KBM-7 (cell line): ENCODE measurements around the gene METTL26.

Experiments used
- DNase-seq: peaks from one replicate; pipeline ENCODE4 v3.0.0-alpha.2; 2015
- in situ Hi-C: fragments of 300-500 bp; cut with MboI; formaldehyde crosslinking; loops from 2 replicates; pipeline ENCODE4 v1.14.3; 2020; ENCODE audit warnings: low sequenced_read_pairs, low pct_unique_long_range_greater_than_20kb, mixed read lengths

The METTL26 gene

DNA sequence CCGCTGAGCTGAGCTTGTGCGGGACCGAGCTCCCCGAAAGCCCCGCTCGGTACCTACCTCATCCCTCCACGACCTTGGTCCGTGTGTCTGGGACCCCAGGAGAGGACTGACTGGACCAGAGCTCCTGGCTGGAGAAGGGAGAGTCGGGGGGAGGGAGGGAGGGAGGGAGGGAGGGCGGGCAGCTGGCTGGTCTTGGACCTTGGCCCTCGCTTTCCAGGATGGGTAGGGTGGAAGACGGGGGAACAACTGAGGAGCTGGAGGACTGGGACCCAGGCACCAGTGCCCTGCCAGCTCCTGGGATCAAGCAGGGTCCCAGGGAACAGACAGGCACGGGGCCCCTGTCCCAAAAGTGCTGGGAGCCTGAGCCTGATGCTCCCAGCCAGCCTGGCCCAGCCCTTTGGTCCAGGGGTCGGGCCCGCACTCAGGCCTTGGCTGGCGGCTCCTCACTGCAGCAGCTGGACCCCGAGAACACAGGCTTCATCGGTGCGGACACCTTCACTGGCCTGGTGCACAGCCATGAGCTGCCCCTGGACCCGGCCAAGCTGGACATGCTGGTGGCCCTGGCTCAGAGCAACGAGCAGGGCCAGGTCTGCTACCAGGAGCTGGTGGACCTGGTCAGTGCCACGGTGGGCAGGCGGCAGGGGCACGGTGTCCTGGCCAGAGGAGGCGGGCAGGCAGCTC is 39.9 kb upstream of the METTL26 start:
- no peak for DNase-seq
- in situ Hi-C loops: no loop called here

DNA sequence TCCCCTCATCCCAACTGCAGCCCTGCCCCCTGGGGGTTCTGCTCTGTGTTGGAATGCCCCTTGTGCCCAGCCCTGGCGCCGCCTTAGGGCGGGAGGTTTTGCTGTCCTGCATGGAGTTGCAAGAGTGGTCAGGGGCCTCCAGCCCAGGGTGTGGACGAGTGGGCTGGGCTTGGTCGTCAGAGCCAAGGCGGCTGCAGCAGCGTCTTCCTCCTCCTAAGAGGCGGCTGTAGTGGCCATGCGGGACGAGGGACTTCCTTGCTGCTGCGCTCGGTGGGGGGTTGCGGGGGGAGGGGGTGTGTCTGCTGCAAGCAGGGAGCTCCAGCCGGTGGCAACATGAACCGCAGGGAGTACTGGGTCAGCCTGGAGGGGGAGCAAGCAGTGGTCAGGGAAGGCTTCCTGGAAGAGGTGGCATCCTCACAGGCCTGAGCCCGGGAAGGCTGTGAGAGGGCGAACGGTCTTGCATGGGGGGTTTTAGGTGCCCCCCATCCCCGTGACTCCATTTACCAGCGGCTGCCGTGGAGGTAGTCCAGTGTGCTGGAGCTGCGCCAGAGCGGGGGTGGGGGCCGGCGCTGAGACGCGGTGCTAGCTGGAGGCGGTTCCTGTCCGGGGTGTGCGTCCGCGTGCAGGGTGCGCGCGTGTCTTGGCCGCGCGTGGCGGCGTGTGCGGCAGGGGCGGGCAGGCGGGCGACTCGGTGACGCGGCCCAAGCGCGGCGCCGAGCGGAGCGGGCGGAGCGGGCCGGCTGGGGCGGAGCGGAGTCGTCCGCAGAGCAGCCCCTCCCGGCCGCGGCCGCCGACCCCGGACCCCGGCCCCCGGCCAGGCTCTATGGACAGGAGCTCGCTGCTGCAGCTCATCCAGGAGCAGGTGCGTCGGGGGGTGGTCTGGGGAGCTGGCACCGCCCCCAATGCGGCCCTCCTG is 39.1 kb upstream of the METTL26 start, which contains the start of gene RHBDL1:
RHBDL1 (plus strand) TSS at position 704 of the 916 bp plus-strand sequence; CDS start at position 824, 120 bp downstream.
- no peak for DNase-seq
- in situ Hi-C loops: no loop called here

DNA sequence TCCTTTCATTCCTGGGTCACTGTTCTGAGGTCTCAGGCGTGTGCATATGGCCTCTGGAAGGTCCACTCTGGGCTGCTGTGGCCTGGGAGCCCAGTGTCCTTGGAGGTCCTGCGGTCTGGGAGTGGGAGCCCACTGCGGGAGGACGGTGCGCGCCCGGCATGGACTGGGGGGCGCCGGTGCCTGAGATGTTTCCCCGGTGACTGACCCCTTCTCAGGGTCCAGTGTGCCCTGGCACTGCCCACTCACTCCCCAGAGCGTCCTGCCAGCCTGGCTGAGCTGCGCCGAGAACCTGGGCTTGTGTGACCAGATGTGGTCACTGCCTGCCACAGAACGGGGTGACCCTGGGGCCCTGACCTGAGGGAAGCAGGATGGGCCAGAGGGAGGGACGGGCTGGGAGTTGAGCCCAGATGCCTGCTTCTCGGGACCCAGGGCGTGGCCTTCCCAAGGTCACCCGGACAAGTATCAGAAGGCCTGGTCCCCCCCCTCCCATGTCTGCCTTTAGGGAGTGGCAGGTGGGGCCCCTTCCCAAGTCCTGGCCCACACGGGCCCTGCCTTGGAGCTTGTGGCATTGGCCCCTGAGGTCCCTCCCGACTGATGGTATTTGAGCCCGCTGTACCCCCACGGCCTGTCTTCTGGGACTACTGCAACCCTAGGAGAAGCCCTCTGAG is 38.2 kb upstream of the METTL26 start:
- in situ Hi-C loops: no loop called here
- no peak for DNase-seq

DNA sequence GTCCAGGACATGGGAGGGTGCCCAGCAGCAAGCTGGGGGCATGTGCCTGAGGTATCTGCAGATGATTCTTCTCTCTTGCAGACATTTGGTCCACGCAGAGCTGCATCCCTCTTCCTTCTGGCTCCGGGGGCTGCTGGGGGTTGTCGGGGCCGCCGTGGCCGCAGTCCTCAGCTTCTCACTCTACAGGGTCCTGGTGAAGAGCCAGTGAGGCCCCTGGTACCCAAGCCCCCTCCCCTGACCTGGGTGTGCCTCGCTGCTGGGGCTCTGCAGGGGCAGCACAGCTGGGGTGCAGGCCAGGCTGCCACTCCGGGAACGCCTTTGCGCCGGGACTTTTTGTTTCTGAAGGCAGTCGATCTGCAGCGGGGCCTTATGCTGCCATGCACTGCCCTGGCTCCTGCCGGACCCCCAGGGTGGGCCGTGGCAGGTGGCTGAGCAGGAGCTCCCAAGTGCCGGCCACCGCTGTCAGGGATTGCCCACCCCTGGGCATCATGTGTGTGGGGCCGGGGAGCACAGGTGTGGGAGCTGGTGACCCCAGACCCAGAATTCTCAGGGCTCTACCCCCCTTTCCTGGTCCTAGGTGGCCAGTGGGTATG is 37.4 kb upstream of the METTL26 start:
- no peak for DNase-seq
- in situ Hi-C loops: no loop called here

DNA sequence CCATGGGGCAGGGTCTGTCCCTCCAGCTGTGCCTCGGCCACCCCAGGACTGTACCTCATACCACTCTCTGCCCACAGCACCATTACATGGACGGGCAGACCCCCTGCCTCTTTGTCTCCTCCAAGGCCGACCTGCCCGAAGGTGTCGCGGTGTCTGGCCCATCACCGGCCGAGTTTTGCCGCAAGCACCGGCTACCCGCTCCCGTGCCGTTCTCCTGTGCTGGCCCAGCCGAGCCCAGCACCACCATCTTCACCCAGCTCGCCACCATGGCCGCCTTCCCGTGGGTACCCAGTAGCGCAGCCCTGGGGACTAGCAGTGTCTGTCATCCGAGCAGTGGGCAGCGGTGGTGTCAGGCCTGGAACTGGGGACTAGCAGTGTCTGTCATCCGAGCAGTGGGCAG is 36.7 kb upstream of the METTL26 start:
- no peak for DNase-seq

DNA sequence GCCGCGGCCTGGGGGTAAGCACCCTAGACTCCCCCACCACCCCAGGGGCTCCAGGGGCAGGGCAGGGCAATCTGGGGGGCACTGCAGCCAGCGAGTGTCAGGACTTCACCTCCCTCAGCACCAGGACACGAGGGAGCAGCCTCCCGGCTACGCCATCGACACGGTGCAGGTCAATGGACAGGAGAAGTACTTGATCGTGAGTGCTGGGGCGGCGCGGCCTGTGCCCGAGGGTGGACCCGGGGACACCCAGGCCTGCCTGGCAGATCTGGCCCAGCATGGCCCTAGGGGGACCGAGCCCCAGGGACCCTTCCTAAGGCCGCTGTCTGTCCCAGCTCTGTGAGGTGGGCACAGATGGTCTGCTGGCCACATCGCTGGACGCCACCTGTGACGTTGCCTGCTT is 36.3 kb upstream of the METTL26 start:
- in situ Hi-C loops: no loop called here
- DNase-seq: no peak

More for the DNA sequence above, 36.7 kb upstream of the METTL26 start:
- in situ Hi-C loops: no loop called here

DNA sequence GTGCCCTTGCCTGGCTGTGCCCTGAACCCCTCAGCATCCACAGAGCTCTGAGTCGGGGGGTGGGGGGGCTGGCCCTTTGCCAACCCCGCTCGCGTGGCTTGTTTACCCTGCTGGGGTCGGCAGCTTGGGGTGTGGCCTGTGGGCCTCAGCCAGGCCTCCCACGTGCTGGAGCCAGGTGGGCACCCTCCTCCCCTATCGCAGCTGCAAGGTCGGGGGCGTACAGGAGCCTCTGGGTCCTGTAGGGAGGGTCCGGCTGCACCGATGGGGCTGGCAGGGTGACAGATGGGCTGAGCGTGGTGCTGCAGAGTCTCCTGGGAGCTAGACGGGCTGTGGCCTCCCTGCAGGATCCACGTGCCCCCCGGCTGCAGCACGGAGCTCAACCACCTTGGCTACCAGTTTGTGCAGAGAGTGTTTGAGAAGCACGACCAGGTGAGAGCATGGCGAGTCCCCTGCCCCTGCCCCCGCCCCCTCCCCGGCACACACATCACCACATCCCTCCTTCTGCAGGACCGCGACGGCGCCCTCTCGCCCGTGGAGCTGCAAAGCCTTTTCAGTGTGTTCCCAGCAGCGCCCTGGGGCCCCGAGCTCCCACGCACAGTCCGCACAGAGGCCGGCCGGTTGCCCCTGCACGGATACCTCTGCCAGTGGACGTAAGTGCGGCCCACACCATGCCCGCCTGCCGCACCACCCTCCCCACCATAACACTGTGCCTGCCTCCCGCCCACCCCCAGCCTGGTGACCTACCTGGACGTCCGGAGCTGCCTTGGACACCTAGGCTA is 35.4 kb upstream of the METTL26 start:
- in situ Hi-C loops: no loop called here
- DNase-seq: no peak

DNA sequence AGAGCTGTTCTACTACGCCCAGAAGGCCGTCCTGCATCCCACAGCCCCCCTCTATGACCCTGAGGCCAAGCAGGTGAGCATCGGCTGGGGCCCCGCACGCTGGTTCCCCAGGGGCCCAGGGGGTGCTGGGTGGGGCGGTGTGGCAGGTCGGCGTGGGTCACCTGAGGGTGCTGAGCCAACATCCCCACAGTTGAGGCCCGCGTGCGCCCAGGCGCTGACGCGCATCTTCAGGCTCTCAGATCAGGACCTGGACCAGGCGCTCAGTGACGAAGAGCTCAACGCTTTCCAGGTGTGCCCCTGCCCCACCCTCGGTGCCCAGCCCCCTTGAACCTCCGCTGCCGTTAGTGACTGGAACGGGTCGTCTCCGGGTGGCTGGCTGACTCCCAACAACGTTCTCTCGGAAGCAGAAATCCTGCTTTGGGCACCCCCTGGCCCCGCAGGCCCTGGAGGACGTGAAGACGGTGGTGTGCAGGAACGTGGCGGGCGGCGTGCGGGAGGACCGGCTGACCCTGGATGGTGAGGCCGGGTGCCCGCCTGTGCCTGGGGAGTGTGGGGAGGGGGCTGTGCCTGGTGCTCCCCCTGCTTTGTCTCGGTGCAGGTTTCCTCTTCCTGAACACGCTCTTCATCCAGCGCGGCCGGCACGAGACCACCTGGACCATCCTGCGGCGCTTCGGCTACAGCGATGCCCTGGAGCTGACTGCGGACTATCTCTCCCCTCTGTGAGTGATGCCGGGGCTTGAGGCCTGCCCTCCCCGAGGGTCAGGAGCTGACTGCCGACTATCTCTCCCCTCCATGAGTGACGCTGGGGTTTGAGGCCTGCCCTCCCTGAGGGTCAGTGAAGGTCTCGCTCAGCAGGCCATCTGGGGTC is 34.6 kb upstream of the METTL26 start:
- no peak for DNase-seq
- in situ Hi-C loops: no loop called here

DNA sequence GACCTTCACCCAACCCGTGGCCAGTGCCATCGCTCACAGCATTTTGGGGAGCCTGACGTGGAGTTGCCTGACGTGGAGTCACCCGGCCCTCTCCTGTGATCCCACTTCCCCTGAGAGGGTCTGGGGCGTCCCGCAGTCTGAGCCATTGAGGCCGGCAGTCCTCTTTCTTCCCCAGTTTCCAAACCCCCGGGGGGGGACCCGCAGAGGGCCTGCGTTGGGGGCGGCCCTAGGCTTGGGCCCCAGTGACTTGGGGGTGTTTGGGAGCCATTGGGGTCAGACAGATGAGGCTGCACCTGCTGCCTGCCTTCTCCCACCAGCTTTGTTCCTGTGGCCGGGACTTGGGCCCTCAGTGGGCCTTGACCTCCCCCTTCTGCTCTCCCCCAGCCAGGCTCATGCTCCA is 33.6 kb upstream of the METTL26 start:
- DNase-seq: no peak
- in situ Hi-C loops: no loop called here

DNA sequence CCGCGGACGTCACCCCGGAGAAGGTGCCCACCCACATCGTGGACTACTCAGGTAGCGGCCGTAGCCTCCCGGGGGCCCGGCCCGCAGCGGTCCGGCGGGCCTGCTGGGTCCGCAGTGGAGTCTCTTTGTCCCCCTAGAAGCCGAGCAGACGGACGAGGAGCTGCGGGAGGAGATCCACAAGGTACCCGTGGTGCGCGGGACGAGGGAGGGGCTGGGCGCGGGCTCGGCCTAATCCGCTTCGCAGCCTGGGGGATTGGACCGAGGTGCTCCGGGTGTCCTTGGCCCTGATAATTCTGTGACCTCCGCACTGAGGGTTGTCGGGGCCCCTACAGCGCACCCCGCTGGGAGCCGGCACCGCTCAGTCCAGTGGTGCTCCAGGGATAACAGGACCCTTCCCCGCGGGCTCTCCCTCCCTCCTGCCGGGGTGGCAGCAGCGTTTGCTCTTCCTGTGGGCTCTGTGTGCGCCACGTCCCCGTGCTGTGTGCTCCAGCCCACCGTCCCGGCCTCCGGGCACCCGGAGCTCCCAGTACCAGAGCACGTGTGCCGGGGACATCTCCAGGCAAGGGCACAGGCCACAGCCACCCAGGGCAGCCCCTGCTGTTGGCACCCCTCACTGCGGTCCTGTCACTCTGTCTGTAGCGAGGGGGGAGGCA is 32.5 kb upstream of the METTL26 start:
- in situ Hi-C loops: no loop called here
- DNase-seq: no peak

DNA sequence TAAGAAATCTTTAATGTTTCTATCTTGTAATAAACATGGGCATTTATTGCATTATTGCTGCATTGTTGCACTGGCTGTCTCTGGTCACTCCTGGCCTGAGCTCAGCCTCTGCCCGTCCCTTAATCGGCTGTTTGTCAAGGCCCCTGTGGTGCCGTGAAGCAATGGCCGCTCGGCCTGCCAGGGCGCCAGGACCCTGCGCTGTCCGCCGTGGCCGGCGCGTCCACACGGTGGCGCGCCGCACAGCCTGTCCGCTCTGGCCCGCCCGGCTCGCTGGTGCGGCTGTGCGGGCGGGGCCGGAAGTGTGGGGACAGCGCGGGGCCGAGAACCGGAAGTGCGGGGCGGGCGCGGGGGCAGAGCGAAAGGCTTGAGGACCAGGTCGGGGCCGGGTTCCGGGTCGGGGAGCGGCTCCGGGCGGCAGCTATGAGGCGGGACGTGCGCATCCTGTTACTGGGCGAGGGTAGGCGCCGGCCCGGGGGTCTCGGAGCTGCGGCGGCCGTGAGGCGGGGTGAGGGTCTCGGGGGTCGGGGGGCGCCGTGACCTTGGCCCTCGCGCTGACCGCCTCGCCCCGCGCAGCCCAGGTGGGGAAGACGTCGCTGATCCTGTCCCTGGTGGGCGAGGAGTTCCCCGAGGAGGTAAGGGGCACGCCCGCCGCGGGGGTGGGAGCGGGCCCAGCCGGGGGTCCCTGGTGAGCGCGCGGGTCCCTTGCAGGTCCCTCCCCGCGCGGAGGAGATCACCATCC is 31.8 kb upstream of the METTL26 start, which contains the start of gene RHOT2:
RHOT2 (plus strand) TSS at position 353 of the 739 bp plus-strand sequence; CDS start at position 421, 68 bp downstream.
- peak; percentile 87 for DNase-seq
- in situ Hi-C loops: no loop called here

DNA sequence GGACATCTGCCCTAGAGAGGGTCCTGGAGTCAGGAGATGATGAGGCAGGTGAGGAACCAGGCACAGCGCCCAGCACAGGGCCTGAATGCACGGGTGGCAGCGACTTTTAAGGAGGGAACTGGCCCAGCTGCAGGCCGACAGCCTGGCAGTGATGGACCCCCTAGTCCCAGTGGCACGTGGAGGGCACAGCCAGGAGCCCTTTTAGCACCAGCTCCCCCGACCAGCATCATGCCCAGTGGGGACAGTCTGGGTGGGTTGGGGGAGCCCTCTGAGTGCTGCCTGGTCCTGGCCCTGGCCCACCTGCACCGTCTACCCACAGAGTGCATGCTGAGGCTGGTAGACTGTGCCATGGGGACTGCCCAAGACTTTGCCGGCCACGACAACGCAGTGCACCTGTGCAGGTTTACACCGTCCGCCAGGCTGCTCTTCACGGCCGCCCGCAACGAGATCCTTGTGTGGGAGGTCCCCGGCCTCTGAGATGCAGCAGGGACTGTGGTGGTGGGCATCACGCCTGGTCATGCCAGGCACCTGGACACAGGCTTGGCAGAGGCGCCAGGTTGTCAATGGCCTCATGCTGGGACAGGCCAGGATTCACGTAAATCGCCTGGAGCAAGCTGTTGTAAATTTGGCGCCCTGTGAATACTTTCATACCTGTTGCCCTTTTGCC is 31.1 kb upstream of the METTL26 start:
- in situ Hi-C loops: no loop called here
- no peak for DNase-seq

DNA sequence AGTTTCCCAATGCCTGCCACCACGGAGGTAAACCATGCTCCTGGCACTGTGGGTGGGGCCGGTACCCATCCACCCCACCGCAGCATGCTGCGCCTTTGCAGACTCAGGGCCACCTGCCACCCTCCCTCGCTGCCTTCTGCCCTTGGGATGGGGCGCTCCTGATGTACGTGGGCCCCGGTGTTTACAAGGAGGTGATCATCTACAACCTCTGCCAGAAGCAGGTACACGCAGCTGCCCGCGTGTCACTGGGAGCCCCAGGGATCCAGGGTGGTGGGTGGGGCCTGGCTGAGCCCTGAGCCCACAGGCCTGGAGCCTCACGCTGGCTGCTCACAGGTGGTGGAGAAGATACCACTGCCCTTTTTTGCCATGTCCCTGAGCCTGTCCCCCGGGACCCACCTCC is 30.5 kb upstream of the METTL26 start:
- no peak for DNase-seq
- in situ Hi-C loops: no loop called here

DNA sequence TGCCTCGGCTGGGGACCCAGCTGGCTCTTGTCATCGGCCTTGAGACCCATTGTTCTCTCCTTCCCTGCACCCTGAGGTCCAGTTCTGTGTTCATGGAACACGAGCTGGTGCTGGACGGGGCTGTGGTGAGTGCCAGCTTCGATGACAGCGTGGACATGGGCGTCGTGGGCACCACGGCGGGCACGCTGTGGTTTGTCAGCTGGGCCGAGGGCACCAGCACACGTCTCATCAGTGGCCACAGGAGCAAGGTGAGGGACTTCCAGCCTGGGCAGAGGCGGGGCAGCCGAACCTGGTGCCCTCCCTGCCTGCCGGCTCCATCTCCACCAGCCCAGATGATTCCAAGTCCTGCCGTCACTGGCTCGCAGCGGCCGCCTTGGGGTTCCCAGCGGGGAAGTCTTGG is 26.5 kb upstream of the METTL26 start:
- in situ Hi-C loops: no loop called here

DNA sequence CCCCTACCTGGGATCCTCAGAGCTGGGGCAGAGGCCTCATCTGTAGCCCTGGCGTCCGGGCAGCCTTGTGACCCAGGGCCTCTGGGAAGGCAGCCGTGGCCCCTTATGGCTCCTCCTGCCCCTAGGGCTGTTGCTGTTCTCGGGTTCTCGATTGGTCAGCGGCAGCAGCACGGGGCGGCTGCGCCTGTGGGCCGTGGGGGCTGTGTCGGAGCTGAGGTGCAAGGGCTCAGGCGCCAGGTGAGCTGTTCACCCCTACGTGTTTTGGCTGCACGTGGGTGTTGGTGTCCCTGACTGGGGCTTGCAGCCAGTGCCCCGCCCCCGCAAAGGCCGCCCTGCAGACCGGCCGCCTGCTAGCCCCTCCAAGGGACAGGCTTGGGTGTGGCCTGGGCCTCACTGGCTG is 26.0 kb upstream of the METTL26 start:
- DNase-seq: no peak
- in situ Hi-C loops: no loop called here

More for the DNA sequence above, 26.5 kb upstream of the METTL26 start:
- no peak for DNase-seq

DNA sequence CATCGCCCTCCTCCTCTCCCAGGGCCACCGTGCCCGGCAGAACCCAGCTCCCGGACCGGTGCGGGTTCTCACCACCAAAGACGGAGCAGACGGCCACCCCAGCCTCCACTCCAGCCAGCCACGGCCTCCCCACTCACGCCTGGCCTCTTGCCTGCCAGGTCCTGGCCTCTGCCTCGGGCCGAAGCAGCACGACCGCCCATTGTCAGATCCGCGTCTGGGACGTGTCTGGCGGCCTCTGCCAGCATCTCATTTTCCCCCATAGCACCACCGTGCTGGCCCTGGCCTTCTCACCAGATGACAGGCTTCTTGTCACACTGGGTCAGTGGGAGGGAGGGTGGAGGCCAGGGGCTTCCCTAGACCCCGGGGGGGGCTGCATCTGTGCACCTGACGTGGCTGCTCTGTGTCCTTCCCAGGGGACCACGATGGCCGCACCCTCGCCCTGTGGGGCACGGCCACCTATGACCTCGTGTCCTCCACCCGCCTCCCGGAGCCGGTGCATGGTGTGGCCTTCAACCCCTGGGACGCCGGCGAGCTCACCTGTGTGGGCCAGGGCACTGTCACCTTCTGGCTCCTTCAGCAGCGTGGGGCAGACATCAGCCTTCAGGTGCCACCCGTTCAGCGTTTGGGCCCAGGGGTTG is 25.2 kb upstream of the METTL26 start:
- no peak for DNase-seq
- in situ Hi-C loops: no loop called here
